NAMALWA (cell line): ENCODE data around the gene RNF220.
"Not testable (repeated sequence)": the region's sequence is repeated elsewhere in the genome, so short reads cannot be mapped to it uniquely, and the experiment has no call there.

Experiments
- DNase-seq: peaks from one replicate; pipeline ENCODE4 v3.0.0-alpha.2; 2015; ENCODE audit warnings: low spot score

RNF220 gene

DNA sequence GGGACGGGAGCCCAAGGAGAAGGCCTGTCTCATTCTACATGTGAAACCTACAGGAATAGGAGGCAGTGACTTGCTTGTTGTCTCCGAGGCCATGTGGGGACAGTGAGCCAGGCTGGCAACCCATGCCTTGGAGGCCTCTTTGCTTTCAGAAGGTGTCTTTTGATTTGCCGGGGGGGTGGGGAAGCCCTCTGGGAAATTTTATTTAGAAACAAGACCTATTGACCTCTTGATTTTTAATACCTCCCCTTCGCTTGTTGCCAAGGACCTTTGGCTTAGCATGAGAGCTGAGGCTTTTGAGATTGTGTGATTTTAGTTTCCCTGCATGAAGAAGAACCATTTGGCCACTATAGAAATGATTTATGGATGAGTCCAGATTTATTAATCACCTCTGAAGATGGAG is 273.6 kb downstream of the RNF220 start:
- DNase-seq: no peak

- no peak for DNase-seq
Measured at GRCh38 chr1:44679468-44679867, 274.4 kb downstream of the RNF220 start.

GRCh38 chr1:44681905-44682882 is 277.1 kb downstream of the RNF220 start:
- DNase-seq: no peak

- no peak for DNase-seq
Measured at GRCh38 chr1:44682883-44683265, 277.8 kb downstream of the RNF220 start.

DNA sequence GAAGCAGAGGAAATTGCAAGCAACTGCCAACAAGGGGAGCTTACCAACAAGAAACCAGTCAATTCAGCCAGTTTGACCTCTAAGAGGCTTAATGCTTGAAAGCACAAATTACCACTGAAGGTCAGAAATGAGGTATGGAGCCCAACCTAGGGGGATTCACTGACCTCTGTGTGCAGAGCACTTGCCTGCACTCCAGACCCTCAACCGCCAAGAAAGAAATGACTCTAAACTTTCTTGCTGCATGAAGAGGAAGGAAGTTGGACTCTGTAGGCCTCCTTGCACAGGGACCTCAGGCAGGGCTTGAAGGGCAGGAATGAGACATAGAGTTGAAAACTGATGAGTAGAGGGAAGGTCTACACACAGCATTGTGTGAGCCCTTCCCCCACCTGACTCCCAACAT is 279.5 kb downstream of the RNF220 start:
- DNase-seq: no peak

- DNase-seq: no peak
Measured at GRCh38 chr1:44685218-44685617, 280.2 kb downstream of the RNF220 start.

- DNase-seq: no peak
Measured at GRCh38 chr1:44685881-44686280, 280.8 kb downstream of the RNF220 start.

DNA sequence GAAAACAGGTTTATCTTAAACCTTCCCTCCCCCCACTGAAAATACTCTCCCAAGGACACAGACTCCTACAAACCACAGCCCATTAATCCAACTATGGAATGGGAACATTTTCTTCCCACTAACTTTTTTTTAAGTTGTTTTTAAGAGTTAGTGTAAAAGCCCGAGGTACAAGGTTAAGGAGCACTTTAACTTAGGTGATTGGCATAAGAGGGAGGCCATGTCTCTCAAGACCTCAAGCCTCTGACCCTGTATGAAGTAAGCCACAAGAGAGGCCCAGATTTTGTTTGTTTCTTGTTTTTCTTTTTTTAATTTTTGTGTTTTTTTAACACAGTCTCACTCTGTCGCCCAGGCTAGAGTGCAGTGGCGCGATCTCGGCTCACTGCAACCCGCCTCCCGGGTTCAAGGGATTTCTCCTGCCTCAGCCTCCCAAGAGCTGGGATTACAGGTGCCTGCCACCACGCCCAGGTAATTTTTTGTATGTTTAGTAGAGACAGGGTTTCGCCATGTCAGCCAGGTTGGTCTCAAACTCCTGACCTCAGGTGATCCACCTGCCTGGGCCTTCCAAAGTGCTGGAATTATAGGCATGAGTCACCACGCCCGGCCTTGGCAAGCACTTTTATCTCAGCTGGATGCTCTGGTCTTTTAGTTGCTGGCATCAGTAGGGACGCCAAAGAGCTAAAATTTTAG is 283.8 kb downstream of the RNF220 start:
- DNase-seq: no peak

- no peak for DNase-seq
Measured at GRCh38 chr1:44689447-44689765, 284.4 kb downstream of the RNF220 start.

DNA sequence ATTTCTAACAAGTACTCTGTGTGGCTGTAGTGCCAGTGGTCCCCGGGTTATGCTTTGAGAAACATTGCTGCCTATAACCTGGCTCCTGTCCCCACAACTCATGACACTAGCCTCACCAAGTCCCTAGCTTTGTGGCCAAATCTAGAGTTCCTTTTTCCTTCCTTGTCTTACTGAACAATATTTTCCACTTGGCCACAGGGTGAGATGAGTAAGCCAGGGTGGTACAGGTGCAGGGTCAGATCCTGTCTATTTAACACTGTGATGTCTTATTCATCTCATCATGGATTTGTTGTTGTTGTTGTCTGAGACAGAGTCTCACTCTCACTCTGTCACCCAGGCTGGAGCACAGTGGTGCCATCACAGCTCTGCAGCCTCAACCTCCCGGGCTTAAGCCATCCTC is 288.1 kb downstream of the RNF220 start:
- peak; percentile 35 for DNase-seq

GRCh38 chr1:44693900-44694299 is 288.8 kb downstream of the RNF220 start:
- DNase-seq: no peak

DNA sequence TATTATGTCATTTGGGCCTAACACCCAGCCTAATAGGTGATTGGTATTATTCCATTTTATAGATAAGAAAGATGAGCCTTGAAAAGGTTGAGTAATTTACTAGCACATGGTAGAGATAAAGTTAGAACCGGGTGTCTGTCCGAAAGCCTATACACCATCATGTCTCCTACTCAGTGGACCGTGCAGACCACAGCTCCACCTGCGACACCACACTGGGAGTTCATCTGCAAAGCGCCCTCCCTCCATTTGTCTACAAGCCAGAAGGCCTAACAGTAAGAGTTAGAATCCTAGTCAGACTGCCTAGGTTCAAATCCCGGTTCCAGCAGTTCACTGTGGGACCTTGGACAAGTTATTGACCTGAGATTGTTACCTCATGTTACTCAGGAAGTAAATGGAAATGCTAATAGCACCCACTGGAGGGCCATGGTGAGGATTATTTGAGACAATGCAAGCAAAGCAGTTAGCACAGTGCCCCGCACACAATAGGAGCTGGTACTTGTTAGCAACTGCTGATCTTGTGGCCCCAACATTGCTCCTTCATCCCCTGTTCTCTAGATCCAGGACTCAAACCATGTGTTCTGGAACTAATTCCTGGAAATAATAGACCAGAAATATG is 289.9 kb downstream of the RNF220 start:
- peak; percentile 79 for DNase-seq

- DNase-seq: no peak
Measured at GRCh38 chr1:44695671-44696070, 290.6 kb downstream of the RNF220 start.

DNA sequence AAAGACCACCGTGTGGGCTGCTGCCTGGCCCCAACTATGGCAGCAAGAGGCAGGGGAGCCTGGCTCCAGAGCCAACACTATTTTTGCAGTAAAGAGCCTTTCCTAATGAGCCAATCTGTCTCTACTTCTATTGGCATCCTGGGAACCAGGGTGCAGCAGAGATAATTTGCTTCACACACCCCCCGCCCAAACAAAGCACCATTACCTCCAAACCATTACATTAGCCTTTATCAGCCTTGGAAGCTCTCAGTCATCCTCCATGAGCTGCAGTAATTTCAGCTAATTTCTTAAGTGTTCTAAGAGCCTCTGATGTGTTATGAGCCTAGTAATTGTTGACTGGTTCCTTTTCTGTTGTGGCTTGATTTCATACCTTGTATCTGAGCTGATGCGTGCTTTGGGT is 291.0 kb downstream of the RNF220 start:
- no peak for DNase-seq

DNA sequence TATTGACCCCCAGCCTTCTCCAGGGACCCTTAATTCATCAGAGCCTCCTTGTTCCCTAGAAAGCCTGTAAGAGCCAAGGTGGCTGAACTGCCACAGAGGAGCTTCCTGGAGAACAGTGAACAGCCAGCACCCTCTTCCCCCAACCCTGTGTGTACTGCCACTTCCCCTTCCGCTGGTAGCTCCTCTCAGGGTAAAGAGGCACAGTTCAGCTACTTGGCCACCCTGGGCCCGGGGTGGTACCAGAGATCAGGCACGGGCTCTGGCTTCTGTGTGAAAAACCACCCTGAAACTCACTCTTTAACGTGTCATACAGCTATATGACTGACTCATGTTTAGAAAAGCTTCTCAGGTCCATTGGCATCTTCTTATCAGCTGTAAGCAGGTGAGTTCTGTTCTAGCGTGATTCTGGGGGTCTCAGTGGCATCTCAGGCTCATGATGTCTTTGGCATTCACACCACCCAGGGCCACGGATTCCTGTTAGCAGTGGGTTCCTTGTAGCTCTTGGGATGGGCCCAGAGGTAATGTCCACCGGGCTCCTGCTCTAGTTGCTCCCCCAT is 291.8 kb downstream of the RNF220 start:
- DNase-seq: no peak

- DNase-seq: no peak
Measured at GRCh38 chr1:44698138-44698537, 293.1 kb downstream of the RNF220 start.

- not testable (repeated sequence) for DNase-seq
Measured at GRCh38 chr1:44699375-44699774, 294.3 kb downstream of the RNF220 start.

DNA sequence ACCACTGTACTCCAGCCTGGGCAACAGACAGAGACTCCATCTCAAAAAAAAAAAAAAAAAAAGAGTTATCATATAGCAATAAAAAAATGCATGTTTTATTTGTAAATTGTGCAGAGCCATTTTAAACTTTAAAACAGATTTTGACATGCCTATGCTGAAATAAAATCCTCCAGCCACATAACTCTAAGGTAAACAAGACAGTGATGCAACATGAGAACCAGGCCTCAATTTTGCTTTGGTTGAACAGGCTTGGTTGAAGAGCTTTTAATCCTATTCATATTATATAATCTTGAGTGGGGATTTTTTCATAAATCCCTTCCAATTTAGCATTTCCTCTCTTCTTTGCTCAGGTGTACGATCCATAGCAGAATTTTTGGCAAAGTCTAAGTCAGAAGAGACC is 295.5 kb downstream of the RNF220 start:
- no peak for DNase-seq

DNA sequence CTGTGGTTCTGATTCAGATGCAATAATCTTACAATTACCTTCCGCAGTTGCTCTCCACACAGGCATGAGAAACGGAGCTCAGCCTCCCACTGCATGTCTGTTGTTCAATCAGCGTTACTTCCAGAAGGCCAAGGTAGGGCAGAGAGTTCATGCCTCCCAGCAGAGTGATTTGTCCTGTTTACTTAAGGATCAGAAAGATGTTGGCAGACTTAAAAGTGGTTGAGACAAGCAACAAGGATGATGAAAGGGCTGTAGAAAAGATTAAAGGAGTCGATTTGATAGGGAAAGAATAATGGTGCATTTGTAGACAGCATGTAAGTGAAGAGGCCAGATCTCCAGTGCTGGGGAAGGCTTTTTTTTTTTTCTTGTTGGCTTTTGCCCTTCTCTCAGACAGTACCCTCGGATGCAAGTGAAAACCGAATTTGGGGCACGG is 296.1 kb downstream of the RNF220 start:
- DNase-seq: no peak
